ENCODE results near the gene NCBP3. TPM values are rescaled to one million over a fixed set of nuclear protein-coding genes. Genes with fewer than 3 reads are reported as not detected.

The NCBP3 gene
- total and polyA plus RNA-seq, 4 donors: 4.6 to 17.1 (median 8.3) TPM

DNA sequence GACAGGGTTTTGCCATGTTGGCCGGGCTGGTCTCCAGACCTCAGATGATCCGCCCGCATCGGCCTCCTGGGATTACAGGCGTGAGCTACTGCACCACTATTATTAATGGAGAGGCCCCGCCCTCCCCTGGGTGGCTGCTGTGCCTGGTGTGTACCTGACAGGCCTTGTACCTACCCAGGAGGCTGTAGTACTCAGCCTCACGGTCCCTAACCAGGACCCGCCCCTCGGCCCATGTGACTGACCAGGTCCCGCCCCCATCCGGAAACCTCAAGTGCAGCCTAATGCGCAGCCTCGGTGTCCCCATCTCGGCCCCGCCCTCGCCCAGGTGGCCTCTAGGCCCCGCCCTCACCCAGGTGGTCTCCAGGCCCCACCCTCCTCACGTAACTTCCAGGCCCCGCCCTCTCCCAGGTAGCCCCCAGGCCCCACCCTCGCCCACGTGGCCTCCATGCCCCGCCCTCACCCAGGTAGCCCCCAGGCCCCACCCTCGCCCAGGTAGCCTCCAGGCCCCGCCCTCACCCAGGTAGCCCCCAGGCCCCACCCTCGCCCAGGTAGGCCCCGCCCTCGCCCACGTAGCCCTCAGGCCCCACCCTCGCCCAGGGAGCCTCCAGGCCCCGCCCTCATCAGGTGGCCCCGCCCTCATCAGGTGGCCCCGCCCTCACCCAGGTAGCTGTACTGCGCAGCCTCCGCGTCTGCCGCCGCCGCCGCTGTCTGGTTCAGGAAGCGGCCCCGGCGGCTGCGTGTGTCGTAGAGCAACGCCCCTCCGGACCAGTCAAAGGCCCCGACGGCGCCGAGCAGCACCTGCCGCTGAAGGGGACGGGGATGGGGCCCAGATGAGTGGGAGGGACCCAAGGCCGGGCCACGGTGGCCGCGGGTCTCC, 91.3 kb downstream of the NCBP3 start:
- no peak overlapping the region for H3K27ac ChIP-seq (ENCODE audit: low read depth in 1 of 2, low read length in 2 of 2)
- TF ChIP-seq FOXA1 (IDR thresholded peaks at IDR 0.05) (no peak), JUND (IDR thresholded peaks at IDR 0.05) (no peak), FOXA2 (IDR thresholded peaks at IDR 0.05) (no peak), GABPA (IDR thresholded peaks at IDR 0.05 in 1 of 2, conservative IDR thresholded peaks at IDR 0.05 in 1 of 2) (no peak)
- H3K9ac ChIP-seq (ENCODE audit: low read depth in 1 of 2, low read length in 2 of 2): no peak overlapping the region
- 15% methylated on average over 56 of the region's 56 CpGs for WGBS
- no peaks in the 10 kb centered on the region for H3K27me3 ChIP-seq (ENCODE audit: control insufficient read depth in 4 of 4, insufficient read depth in 4 of 4, low read length in 3 of 4)
- peak overlapping the region in 1 of 3 donors; percentile 21 for H3K4me3 ChIP-seq (ENCODE audit: low read depth in 1 of 3, low read length in 3 of 3)
- peaks cover 0 to 4% (median 0%) of the 10 kb centered on the region in 4 donors for H3K4me1 ChIP-seq (ENCODE audit: control insufficient read depth in 4 of 4, insufficient read depth in 4 of 4, low read length in 3 of 4)
- no peaks in the 10 kb centered on the region for H3K36me3 ChIP-seq (ENCODE audit: control insufficient read depth in 4 of 4, insufficient read depth in 3 of 4, low read depth in 1 of 4, low read length in 3 of 4)
- no peaks in the 10 kb centered on the region for H3K9me3 ChIP-seq (ENCODE audit: control insufficient read depth in 4 of 4, low read length in 3 of 4)
- DNase-seq (ENCODE audit: low spot score): peak; percentile 64

GRCh38 chr17:3754066-3754457, 92.0 kb downstream of the NCBP3 start:
- no peaks in the 10 kb centered on the region for H3K36me3 ChIP-seq (ENCODE audit: control insufficient read depth in 4 of 4, insufficient read depth in 3 of 4, low read depth in 1 of 4, low read length in 3 of 4)
- H3K27ac ChIP-seq (ENCODE audit: low read depth in 1 of 2, low read length in 2 of 2): no peak overlapping the region
- H3K9me3 ChIP-seq (ENCODE audit: control insufficient read depth in 4 of 4, low read length in 3 of 4): no peaks in the 10 kb centered on the region
- 94% methylated on average over 18 of the region's 18 CpGs for WGBS
- H3K27me3 ChIP-seq (ENCODE audit: control insufficient read depth in 4 of 4, insufficient read depth in 4 of 4, low read length in 3 of 4): no peaks in the 10 kb centered on the region
- DNase-seq (ENCODE audit: low spot score): no peak
- no peak for TF ChIP-seq TAF1 (conservative IDR thresholded peaks at IDR 0.05)
- TF ChIP-seq JUND (IDR thresholded peaks at IDR 0.05): no peak
- TF ChIP-seq YY1 (IDR thresholded peaks at IDR 0.05): no peak
- TF ChIP-seq HNF4A (conservative IDR thresholded peaks at IDR 0.05): no peak
- TF ChIP-seq FOXA1 (IDR thresholded peaks at IDR 0.05): no peak
- TF ChIP-seq, protein P1, sequence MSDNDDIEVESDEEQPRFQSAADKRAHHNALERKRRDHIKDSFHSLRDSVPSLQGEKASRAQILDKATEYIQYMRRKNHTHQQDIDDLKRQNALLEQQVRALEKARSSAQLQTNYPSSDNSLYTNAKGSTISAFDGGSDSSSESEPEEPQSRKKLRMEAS (IDR thresholded peaks at IDR 0.05): no peak
- TF ChIP-seq ZBTB33 (IDR thresholded peaks at IDR 0.05): no peak
- TF ChIP-seq, protein P2, sequence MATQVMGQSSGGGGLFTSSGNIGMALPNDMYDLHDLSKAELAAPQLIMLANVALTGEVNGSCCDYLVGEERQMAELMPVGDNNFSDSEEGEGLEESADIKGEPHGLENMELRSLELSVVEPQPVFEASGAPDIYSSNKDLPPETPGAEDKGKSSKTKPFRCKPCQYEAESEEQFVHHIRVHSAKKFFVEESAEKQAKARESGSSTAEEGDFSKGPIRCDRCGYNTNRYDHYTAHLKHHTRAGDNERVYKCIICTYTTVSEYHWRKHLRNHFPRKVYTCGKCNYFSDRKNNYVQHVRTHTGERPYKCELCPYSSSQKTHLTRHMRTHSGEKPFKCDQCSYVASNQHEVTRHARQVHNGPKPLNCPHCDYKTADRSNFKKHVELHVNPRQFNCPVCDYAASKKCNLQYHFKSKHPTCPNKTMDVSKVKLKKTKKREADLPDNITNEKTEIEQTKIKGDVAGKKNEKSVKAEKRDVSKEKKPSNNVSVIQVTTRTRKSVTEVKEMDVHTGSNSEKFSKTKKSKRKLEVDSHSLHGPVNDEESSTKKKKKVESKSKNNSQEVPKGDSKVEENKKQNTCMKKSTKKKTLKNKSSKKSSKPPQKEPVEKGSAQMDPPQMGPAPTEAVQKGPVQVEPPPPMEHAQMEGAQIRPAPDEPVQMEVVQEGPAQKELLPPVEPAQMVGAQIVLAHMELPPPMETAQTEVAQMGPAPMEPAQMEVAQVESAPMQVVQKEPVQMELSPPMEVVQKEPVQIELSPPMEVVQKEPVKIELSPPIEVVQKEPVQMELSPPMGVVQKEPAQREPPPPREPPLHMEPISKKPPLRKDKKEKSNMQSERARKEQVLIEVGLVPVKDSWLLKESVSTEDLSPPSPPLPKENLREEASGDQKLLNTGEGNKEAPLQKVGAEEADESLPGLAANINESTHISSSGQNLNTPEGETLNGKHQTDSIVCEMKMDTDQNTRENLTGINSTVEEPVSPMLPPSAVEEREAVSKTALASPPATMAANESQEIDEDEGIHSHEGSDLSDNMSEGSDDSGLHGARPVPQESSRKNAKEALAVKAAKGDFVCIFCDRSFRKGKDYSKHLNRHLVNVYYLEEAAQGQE (IDR thresholded peaks at IDR 0.05): no peak
- no peak for TF ChIP-seq FOXA2 (IDR thresholded peaks at IDR 0.05)
- TF ChIP-seq EGR1 (IDR thresholded peaks at IDR 0.05; ENCODE audit: low read depth in 2 of 2): no peak
- TF ChIP-seq HNF4G (IDR thresholded peaks at IDR 0.05): no peak
- no peak for TF ChIP-seq ATF3 (IDR thresholded peaks at IDR 0.05)
- no peak for TF ChIP-seq RXRA (IDR thresholded peaks at IDR 0.05)
- H3K4me1 ChIP-seq (ENCODE audit: control insufficient read depth in 4 of 4, insufficient read depth in 4 of 4, low read length in 3 of 4): peaks cover 0 to 4% (median 0%) of the 10 kb centered on the region in 4 donors
- no peak overlapping the region for H3K4me3 ChIP-seq (ENCODE audit: low read depth in 1 of 3, low read length in 3 of 3)
- H3K9ac ChIP-seq (ENCODE audit: low read depth in 1 of 2, low read length in 2 of 2): no peak overlapping the region
